PC-3 (cell line): ENCODE measurements around the gene CEP112. TPM values are rescaled to one million over a fixed set of nuclear protein-coding genes. Genes with fewer than 3 reads are reported as not detected.
A peak's percentile ranks its signal among the peaks of the same experiment; 100 is the strongest.

Source experiments
- ATAC-seq: fragments of 200-7000 bp; cut with Tn5 transposase; 2 replicates; pipeline ENCODE4 v1.9.1; 2020; ENCODE audit warnings: mild to moderate bottlenecking, moderate library complexity
- BruUV-seq: library from RNA; stranded (reverse); fragments of 400-500 nt; replicated peaks from 2 replicates; lab custom pipeline; 2021; lab: Mats Ljungman, UMichigan
- CTCF ChIA-PET: fragments of 300-600 bp; sonication (Branson Sonifier 250); formaldehyde crosslinking; loops from one replicate; lab custom pipeline; 2022; ENCODE audit warnings: antibody characterized with exemption; lab: Charles Lee
- POLR2A ChIA-PET: fragments of 300-600 bp; sonication (Branson Sonifier 250); formaldehyde crosslinking; loops from one replicate; lab custom pipeline; 2022; ENCODE audit warnings: antibody characterized with exemption; ENCODE audit not compliant: unreplicated experiment; lab: Charles Lee
- DNase-seq: peaks from one replicate; pipeline ENCODE4 v3.0.0-alpha.2; 2015
- H2AFZ ChIP-seq: fragments of 300-600 bp; sonication (generic); 2 replicates; pipeline ENCODE4 v1.6.0; 2016; ENCODE audit warnings: antibody characterized with exemption, low read length
- H3F3A ChIP-seq: fragments of 300-600 bp; sonication (generic); one replicate; pipeline ENCODE4 v1.6.0; 2017; ENCODE audit warnings: antibody characterized with exemption, low read length, control low read depth, mild to moderate bottlenecking; ENCODE audit not compliant: unreplicated experiment
- H3K27ac ChIP-seq: fragments of 300-600 bp; sonication (generic); 2 replicates; pipeline ENCODE4 v1.5.1; 2016; ENCODE audit warnings: mild to moderate bottlenecking, low read length
- H3K27me3 ChIP-seq: fragments of 300-600 bp; sonication (generic); 2 replicates; pipeline ENCODE4 v1.6.1; 2016; ENCODE audit warnings: low read length, mixed read lengths
- H3K36me3 ChIP-seq: fragments of 300-600 bp; sonication (generic); 2 replicates; pipeline ENCODE4 v1.6.1; 2016; ENCODE audit warnings: low read depth, mixed run types, low read length, mixed read lengths
- H3K4me1 ChIP-seq: fragments of 300-600 bp; sonication (generic); 2 replicates; pipeline ENCODE4 v1.5.1; 2016; ENCODE audit warnings: low read length; ENCODE audit not compliant: insufficient read depth
- H3K4me2 ChIP-seq: fragments of 300-600 bp; sonication (generic); 2 replicates; pipeline ENCODE4 v1.6.0; 2016; ENCODE audit warnings: low read length
- H3K4me3 ChIP-seq: fragments of 300-600 bp; sonication (generic); 2 replicates; pipeline ENCODE4 v1.5.1; 2016; ENCODE audit warnings: mild to moderate bottlenecking, low read length, mixed read lengths
- H3K79me2 ChIP-seq: fragments of 300-600 bp; sonication (generic); 2 replicates; pipeline ENCODE4 v1.6.1; 2017; ENCODE audit warnings: low read length, mixed read lengths
- H3K9ac ChIP-seq: fragments of 300-600 bp; sonication (generic); 2 replicates; pipeline ENCODE4 v1.6.0; 2016; ENCODE audit warnings: mild to moderate bottlenecking, low read length
- H3K9me2 ChIP-seq: fragments of 300-600 bp; sonication (generic); replicated peaks from 2 replicates; pipeline ENCODE4 v1.6.1; 2016; ENCODE audit warnings: mixed run types, low read length, mixed read lengths
- H3K9me3 ChIP-seq: fragments of 300-600 bp; sonication (generic); 2 replicates; pipeline ENCODE4 v1.6.1; 2016; ENCODE audit warnings: low read length, mixed read lengths
- H4K20me1 ChIP-seq: fragments of 300-600 bp; sonication (generic); 2 replicates; pipeline ENCODE4 v1.6.1; 2016; ENCODE audit warnings: low read length, mixed read lengths
- CTCF ChIP-seq: fragments of 300-600 bp; sonication (generic); conservative IDR thresholded peaks from 2 replicates; pipeline ENCODE4 v1.5.1; 2017; ENCODE audit warnings: antibody characterized with exemption, low read depth, mild to moderate bottlenecking, low read length
- EZH2 ChIP-seq: fragments of 300-600 bp; sonication (generic); IDR thresholded peaks from one replicate; pipeline ENCODE4 v1.6.1; 2017; ENCODE audit warnings: antibody characterized with exemption, mild to moderate bottlenecking, low read length; ENCODE audit not compliant: unreplicated experiment
- EZH2phosphoT487 ChIP-seq: fragments of 300-600 bp; sonication (generic); IDR thresholded peaks from 2 replicates; pipeline ENCODE4 v1.6.1; 2018; ENCODE audit warnings: mild to moderate bottlenecking, antibody characterized with exemption, low read length, borderline replicate concordance
- intact Hi-C: fragments of 100-400 bp; cut with micrococcal nuclease; formaldehyde crosslinking; loops from 2 replicates; pipeline ENCODE4 v1.9.0; 2023
- total RNA-seq: library from RNA; depleted of rRNA; stranded (reverse); fragments of >200 nt; gene quantifications from 2 replicates; pipeline ENCODE4 v1.2.3, GENCODE V29; 2014

The CEP112 gene
- total RNA-seq, 1 experiment from 2014 or later: 6.5 TPM

DNA sequence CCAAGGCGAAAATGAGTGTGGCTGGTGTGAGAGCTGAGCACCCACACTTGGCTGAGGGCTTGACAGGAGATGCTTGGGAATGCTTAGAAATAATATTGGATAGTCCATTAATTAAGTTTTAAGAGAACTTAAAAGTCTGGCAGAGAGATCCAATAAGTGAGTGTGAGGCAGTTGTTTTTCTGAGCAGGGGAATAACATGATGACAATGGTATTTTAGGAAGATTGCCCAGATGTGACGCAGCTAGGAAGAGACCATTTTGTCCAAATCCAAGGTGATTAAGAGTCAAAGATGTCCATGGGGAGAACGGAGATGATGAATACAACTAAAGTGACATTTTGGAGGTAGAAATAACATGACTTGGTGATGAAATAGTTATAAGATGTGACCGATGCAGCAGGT lies 527.7 kb downstream of the CEP112 start:
- Histone ChIP-seq H3K27me3 (no peaks in the 10 kb centered on the region), H2AFZ (no peak overlapping the region), H4K20me1 (no peaks in the 10 kb centered on the region), H3K9ac (no peak overlapping the region), H3K9me3 (no peaks in the 10 kb centered on the region), H3K27ac (no peak overlapping the region), H3F3A (no peaks in the 10 kb centered on the region), H3K4me1 (no peaks in the 10 kb centered on the region; the same call in 1 of the 2 replicates), H3K36me3 (no peaks in the 10 kb centered on the region), H3K79me2 (no peaks in the 10 kb centered on the region), H3K9me2 (no peaks in the 10 kb centered on the region), H3K4me3 (no peak overlapping the region), H3K4me2 (no peak overlapping the region)
- BruUV-seq: no TSS peak
- POLR2A ChIA-PET: no interaction called here
- TF ChIP-seq CTCF (no peak), EZH2 (no peak)
- ATAC-seq (no peak), DNase-seq (no peak)
- CTCF ChIA-PET: no interaction called here
- intact Hi-C loops: no loop called here

DNA sequence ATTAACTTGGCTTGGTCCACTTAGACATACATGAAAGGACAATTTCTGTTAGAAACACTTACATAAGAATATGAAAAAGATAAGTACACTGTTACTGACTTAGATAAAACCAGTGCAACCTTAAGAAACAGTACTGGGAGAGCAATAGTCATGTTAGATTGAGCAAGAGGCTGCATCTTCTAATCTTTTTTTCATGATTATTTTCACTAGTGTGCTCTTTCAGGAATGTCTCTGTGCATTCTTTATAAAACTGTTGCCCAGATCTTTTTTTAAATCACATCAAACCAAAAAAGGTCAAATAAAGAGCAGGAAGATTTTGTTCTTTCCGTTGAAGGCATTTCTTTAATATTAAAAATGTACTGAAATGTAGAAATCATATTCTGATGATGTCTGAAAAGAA lies 529.7 kb downstream of the CEP112 start:
- H2AFZ ChIP-seq: no peak overlapping the region
- no peak overlapping the region for H3K27ac ChIP-seq
- no peaks in the 10 kb centered on the region for H3K9me2 ChIP-seq
- no peaks in the 10 kb centered on the region for H3F3A ChIP-seq
- no peak overlapping the region for H3K9ac ChIP-seq
- no peaks in the 10 kb centered on the region for H3K9me3 ChIP-seq
- no peak for TF ChIP-seq CTCF
- TF ChIP-seq EZH2phosphoT487: no peak
- no peak for TF ChIP-seq EZH2
- intact Hi-C loops: no loop called here
- no peak overlapping the region for H3K4me2 ChIP-seq
- ChIA-PET POLR2A (no interaction called here), CTCF (no interaction called here)
- no peaks in the 10 kb centered on the region; the same call in 1 of the 2 replicates for H3K4me1 ChIP-seq
- H3K79me2 ChIP-seq: no peaks in the 10 kb centered on the region
- H3K4me3 ChIP-seq: no peak overlapping the region
- H3K27me3 ChIP-seq: no peaks in the 10 kb centered on the region
- no peak for ATAC-seq
- DNase-seq: no peak
- H3K36me3 ChIP-seq: no peaks in the 10 kb centered on the region
- H4K20me1 ChIP-seq: no peaks in the 10 kb centered on the region
- BruUV-seq: no TSS peak

DNA sequence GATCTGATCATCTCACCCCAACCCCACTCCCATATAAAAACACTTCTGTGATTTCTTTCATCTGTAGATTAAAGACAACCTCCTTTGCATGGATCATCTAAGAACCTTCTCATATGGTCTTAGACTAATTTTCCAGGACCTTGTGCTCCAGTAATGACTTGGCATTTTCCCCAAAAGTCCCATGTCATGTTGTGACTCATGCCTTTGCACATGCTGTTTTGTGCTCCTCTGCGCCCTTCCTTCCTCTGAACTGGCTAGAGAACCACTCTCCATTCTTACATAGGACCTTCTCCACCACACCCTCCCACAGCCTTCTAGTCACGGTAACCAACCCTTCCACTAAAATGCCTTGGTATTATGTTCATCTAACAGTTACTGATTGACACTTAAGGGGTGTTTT lies 531.0 kb downstream of the CEP112 start:
- ATAC-seq (no peak), DNase-seq (peak; percentile 39)
- no peaks in the 10 kb centered on the region; the same call in 1 of the 2 replicates for H3K4me1 ChIP-seq
- no peaks in the 10 kb centered on the region for H4K20me1 ChIP-seq
- no peak overlapping the region for H3K9ac ChIP-seq
- no peaks in the 10 kb centered on the region for H3F3A ChIP-seq
- TF ChIP-seq EZH2: no peak
- TF ChIP-seq EZH2phosphoT487: no peak
- no peak for TF ChIP-seq CTCF
- H3K9me3 ChIP-seq: no peaks in the 10 kb centered on the region
- no peaks in the 10 kb centered on the region for H3K9me2 ChIP-seq
- H3K4me2 ChIP-seq: no peak overlapping the region
- H3K79me2 ChIP-seq: no peaks in the 10 kb centered on the region
- no peak overlapping the region for H3K4me3 ChIP-seq
- no peaks in the 10 kb centered on the region for H3K27me3 ChIP-seq
- ChIA-PET CTCF (no interaction called here), POLR2A (no interaction called here)
- H3K27ac ChIP-seq: no peak overlapping the region
- no peaks in the 10 kb centered on the region for H3K36me3 ChIP-seq
- no peak overlapping the region for H2AFZ ChIP-seq
- no TSS peak for BruUV-seq
- intact Hi-C loops: no loop called here
